Large intestine (tissue), 3 donors: ENCODE data around the gene FHOD3. TPM values are rescaled to one million over a fixed set of nuclear protein-coding genes. Genes with fewer than 3 reads are reported as not detected.

Source experiments
- DNase-seq, 2 donors: peaks; one replicate each; pipeline versions ENCODE4 v3.0.0 to v3.0.0-alpha.2; 2013
- H3K27ac ChIP-seq: one replicate; pipeline ENCODE4 v1.5.1; 2013; ENCODE audit warnings: low read length
- H3K27me3 ChIP-seq: 2 replicates; pipeline ENCODE4 v1.6.1; 2013; ENCODE audit warnings: low read length; ENCODE audit not compliant: control insufficient read depth, insufficient read depth
- H3K36me3 ChIP-seq: 2 replicates; pipeline ENCODE4 v1.6.1; 2013; ENCODE audit warnings: low read length; ENCODE audit not compliant: control insufficient read depth, insufficient read depth
- H3K4me1 ChIP-seq: one replicate; pipeline ENCODE4 v1.6.1; 2013; ENCODE audit warnings: low read length; ENCODE audit not compliant: control insufficient read depth, insufficient read depth
- H3K4me3 ChIP-seq: one replicate; pipeline ENCODE4 v1.5.1; 2013; ENCODE audit warnings: low read length
- H3K9me3 ChIP-seq: one replicate; pipeline ENCODE4 v1.6.1; 2013; ENCODE audit warnings: mild to moderate bottlenecking, low read depth, low read length, moderate library complexity; ENCODE audit not compliant: control insufficient read depth
- WGBS: methylation state at CpG from one replicate; pipeline ENCODE4 v1.1.5; 2013; ENCODE audit warnings: low lambda C conversion rate; ENCODE audit not compliant: insufficient coverage; 5-methylcytosine and 5-hydroxymethylcytosine counted together
- polyA plus RNA-seq: library from polyadenylated mRNA; unstranded; fragments of 120-200 nt; gene quantifications from one replicate; pipeline ENCODE4 v1.2.1, GENCODE V29; 2013

FHOD3 gene
- polyA plus RNA-seq, 1 donor: 10.5 TPM

DNA sequence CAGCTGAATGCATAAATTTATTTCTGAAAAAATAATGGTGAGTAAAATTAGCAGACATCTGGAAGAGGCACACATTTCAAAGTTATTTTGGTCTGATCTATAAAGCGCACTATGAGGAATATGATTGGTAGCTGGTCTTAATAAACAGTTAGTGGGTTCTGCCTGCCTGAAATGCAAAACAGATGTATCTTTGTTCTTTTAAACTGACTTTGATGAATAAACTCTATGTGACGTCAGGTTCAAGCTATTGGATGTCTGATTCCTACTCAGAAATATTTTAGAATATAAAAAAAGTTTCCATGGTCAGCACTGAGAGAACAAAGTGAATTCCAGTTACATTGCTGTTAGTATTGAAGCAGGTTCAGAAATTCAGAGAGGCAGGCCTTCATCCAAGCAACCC, 394.9 kb downstream of the FHOD3 start:
- DNase-seq: no peak
- Histone ChIP-seq H3K4me3 (no peak overlapping the region), H3K27me3 (peaks cover 14% of the 10 kb centered on the region), H3K27ac (peak overlapping the region; percentile 3), H3K9me3 (no peaks in the 10 kb centered on the region), H3K4me1 (no peaks in the 10 kb centered on the region), H3K36me3 (no peaks in the 10 kb centered on the region)
- WGBS: 72% methylated on average over 2 of the region's 2 CpGs

DNA sequence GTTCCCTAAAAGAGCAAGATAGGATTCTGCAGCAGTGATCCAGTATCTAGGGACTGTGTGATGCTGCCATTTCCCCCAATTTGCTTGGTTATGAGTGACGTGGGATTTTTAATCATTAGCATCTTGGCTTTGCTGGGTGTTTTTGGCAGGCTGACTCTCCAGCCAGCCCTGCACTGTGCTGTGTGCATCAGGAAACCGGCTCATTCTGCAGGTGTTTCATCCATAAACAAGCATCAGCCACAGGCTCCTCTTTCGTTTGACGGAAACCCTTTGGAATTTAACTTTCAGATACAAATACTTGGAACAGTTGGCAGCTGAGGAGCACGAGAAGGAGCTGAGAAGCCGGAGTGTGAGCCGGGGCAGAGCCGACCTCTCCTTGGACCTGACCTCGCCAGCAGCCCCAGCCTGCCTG, 395.4 kb downstream of the FHOD3 start:
- Histone ChIP-seq H3K4me1 (no peaks in the 10 kb centered on the region), H3K36me3 (no peaks in the 10 kb centered on the region), H3K27ac (peak overlapping the region; percentile 3), H3K27me3 (peaks cover 14% of the 10 kb centered on the region), H3K4me3 (peak overlapping the region; percentile 8), H3K9me3 (no peaks in the 10 kb centered on the region)
- no peak for DNase-seq
- WGBS: no CpG with 5 or more reads among the region's 9 CpGs

- no peak overlapping the region for H3K4me3 ChIP-seq
- no CpG with 5 or more reads among the region's 15 CpGs for WGBS
These were observed 396.6 kb downstream of the FHOD3 start for GRCh38 chr18:36693931-36694620.

DNA sequence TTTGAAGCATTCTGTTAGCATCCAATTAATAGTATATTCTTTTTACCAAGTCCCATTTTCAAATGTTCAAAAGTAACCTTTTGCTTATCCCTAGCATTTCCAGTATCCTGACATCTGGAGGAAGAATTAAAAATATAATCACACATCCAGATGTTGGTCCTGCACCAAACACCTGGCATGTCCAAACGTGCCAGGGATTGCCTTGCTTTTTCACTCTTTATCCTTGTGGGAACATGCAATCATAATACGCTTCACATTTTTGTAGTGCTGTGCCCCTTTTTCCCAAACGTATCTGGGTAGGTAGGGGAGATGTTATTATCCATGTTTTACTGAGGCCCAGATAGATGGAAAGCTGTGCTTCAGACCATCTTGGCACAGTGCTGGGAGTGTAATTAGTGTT, 398.3 kb downstream of the FHOD3 start:
- H3K27me3 ChIP-seq: peaks cover 14% of the 10 kb centered on the region
- H3K4me3 ChIP-seq: no peak overlapping the region
- H3K9me3 ChIP-seq: no peaks in the 10 kb centered on the region
- whole genome bisulfite sequencing: no CpG with 5 or more reads among the region's 3 CpGs
- H3K27ac ChIP-seq: no peak overlapping the region
- no peaks in the 10 kb centered on the region for H3K36me3 ChIP-seq
- no peaks in the 10 kb centered on the region for H3K4me1 ChIP-seq
- DNase-seq: no peak

More at GRCh38 chr18:36693931-36694620, 396.6 kb downstream of the FHOD3 start:
- Histone ChIP-seq H3K36me3 (no peaks in the 10 kb centered on the region), H3K4me1 (no peaks in the 10 kb centered on the region), H3K27ac (peak overlapping the region; percentile 43), H3K9me3 (no peaks in the 10 kb centered on the region), H3K27me3 (peaks cover 14% of the 10 kb centered on the region)
- DNase-seq: peak; percentile 16 to 36

DNA sequence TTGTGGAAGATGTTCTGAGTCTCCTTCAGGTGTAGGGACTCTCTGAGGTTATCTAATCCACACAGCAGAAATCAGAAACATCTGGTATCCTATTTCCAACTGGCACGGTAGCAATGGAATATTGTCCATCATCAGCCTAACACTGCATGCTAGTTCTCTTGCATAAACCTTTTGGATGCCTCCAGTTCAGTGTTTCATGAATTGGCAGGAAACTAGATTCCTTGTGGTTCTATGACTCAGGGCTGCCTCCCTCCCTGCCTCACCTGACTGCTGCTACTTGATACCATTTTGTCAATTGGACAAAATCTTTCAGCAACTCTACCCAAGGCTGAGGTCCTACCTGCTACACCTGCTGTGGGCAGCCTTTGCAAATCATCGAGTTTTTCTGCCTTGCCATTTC, 400.4 kb downstream of the FHOD3 start:
- Histone ChIP-seq H3K9me3 (no peaks in the 10 kb centered on the region), H3K4me1 (no peaks in the 10 kb centered on the region), H3K27me3 (peaks cover 11% of the 10 kb centered on the region), H3K36me3 (no peaks in the 10 kb centered on the region), H3K4me3 (no peak overlapping the region), H3K27ac (no peak overlapping the region)
- no peak for DNase-seq
- WGBS: no CpG with 5 or more reads among the region's 2 CpGs

DNA sequence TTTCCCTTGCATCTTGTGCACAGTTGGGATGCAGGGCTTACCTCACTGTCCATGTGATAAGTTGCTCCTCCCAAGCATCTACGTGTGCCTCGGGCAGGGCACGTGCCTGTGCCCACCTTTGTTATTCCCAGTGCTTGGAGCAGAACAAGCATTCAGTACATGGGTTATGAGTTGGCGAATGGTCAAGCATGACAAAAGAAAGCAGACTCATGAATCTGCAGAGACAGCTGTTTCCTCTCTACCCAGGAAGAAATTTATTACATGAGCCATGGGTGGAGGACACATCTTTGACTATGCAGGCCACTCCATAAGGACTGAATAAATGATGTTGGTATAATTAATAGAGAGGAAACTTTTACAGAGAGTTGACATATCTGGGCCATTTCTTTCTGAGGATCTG, 403.4 kb downstream of the FHOD3 start:
- Histone ChIP-seq H3K27me3 (no peaks in the 10 kb centered on the region), H3K36me3 (no peaks in the 10 kb centered on the region), H3K9me3 (no peaks in the 10 kb centered on the region), H3K4me3 (no peak overlapping the region), H3K27ac (no peak overlapping the region), H3K4me1 (no peaks in the 10 kb centered on the region)
- no peak for DNase-seq
- no CpG with 5 or more reads among the region's 4 CpGs for WGBS

- H3K36me3 ChIP-seq: no peaks in the 10 kb centered on the region
- no CpG with 5 or more reads among the region's 10 CpGs for WGBS
- DNase-seq: no peak
These were observed 405.0 kb downstream of the FHOD3 start for GRCh38 chr18:36702401-36703013.

DNA sequence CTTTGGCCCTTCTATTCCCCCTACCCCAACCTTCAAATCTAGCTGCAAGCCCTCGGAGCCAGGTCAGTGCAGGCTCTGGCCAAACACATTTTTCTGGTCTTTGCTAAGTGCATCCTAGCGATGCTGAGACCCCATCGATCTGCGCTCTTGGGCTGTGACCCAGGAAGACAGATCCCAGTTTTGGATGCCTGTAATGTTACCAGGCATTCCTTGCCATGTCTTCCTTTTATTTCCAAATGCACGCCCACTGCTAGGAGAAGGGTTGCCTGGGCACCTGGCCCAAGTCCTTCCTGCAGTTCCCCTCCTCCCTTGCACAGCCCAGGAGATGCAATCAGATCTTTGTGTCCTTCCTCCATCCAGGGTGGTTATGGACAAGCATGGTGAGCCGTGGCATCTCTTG, 406.6 kb downstream of the FHOD3 start:
- Histone ChIP-seq H3K9me3 (no peaks in the 10 kb centered on the region), H3K27me3 (peaks cover 3% of the 10 kb centered on the region), H3K4me1 (no peaks in the 10 kb centered on the region), H3K36me3 (no peaks in the 10 kb centered on the region), H3K27ac (no peak overlapping the region), H3K4me3 (no peak overlapping the region)
- DNase-seq: no peak
- WGBS: no CpG with 5 or more reads among the region's 6 CpGs

More at GRCh38 chr18:36702401-36703013, 405.0 kb downstream of the FHOD3 start:
- no peaks in the 10 kb centered on the region for H3K27me3 ChIP-seq
- no peak overlapping the region for H3K27ac ChIP-seq
- no peak overlapping the region for H3K4me3 ChIP-seq
- no peaks in the 10 kb centered on the region for H3K4me1 ChIP-seq
- no peaks in the 10 kb centered on the region for H3K9me3 ChIP-seq

DNA sequence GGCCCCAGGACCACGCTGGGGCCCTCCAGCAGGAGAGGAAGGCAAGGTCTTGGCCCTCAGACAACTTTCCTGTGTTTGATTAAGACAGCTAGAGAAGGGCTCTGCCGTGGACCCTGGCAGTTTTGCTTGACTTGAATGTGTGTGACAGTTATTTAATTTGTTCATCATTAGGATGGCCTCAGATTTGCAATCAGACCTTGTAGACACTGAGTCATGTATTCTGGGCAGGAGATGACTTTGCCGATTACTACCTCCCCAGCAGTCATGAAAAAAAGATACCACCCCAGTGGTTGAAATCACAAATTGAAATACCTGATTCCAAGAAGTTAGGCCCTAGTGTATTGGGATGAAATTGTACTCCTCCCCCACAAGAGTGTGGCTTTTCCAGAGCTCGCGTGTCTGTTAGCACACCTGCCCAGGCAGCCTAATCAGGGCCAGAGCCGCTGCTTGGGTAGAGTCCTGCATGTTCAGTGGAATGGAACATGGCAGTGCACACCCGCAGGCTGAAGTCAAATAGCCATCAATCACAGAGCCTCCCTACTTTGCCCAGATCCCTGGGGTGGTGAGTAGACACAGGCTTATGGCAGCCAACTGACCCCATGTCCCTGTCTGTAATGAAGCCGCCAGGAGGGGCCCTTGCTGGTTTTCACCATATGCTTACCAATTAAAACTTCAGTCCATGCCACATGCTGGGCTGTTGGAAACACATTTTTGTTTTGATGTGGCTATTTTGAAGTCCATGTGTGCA, 408.8 kb downstream of the FHOD3 start:
- no CpG with 5 or more reads among the region's 8 CpGs for WGBS
- Histone ChIP-seq H3K36me3 (no peaks in the 10 kb centered on the region), H3K9me3 (no peaks in the 10 kb centered on the region), H3K27ac (no peak overlapping the region), H3K27me3 (peaks cover 3% of the 10 kb centered on the region), H3K4me3 (no peak overlapping the region), H3K4me1 (no peaks in the 10 kb centered on the region)
- DNase-seq: no peak

GRCh38 chr18:36708366-36708765, 410.9 kb downstream of the FHOD3 start:
- Histone ChIP-seq H3K27me3 (peaks cover 3% of the 10 kb centered on the region), H3K9me3 (no peaks in the 10 kb centered on the region), H3K27ac (no peak overlapping the region), H3K36me3 (no peaks in the 10 kb centered on the region), H3K4me1 (no peaks in the 10 kb centered on the region), H3K4me3 (no peak overlapping the region)
- no CpG with 5 or more reads among the region's 4 CpGs for WGBS
- DNase-seq: no peak
